Keratinocyte (primary cell): ENCODE data around the gene DRG2.

Source experiments
- CTCF ChIP-seq, 3 experiments: IDR thresholded peaks in 1 of 3; conservative IDR thresholded peaks in 1 of 3; optimal IDR thresholded peaks in 1 of 3; 2 replicates in 2 of 3; 3 replicates in 1 of 3; pipeline versions ENCODE3 to v1.5.1; 2011; ENCODE audit warnings: low read length in 3 of 3, mild to moderate bottlenecking in 3 of 3, moderate library complexity in 2 of 3, control low read depth in 1 of 3, inconsistent platforms in 1 of 3; ENCODE audit not compliant: insufficient read depth in 2 of 3; ENCODE audit errors: extremely low read depth in 1 of 3
- EZH2 ChIP-seq: IDR thresholded peaks from one replicate; pipeline ENCODE4 v1.6.1; 2012; ENCODE audit warnings: inconsistent platforms, mild to moderate bottlenecking, low read length, moderate library complexity

- TF ChIP-seq CTCF (optimal IDR thresholded peaks at IDR 0.05 in 1 of 3, IDR thresholded peaks at IDR 0.05 in 1 of 3, conservative IDR thresholded peaks at IDR 0.05 in 1 of 3; ENCODE audit: extremely low read depth in 1 of 3, insufficient read depth in 2 of 3, low read length in 3 of 3), result no peak
- TF ChIP-seq EZH2, result no peak
Observed at GRCh38 chr17:18138065-18138749, 50.5 kb downstream of the DRG2 start.
